DOHH2 (cell line): ENCODE data around the gene SYNE1.

Source experiments
- EZH2phosphoT487 ChIP-seq: fragments of 200-600 bp; sonication (generic); IDR thresholded peaks from 2 replicates; pipeline ENCODE4 v1.6.1; 2017; ENCODE audit warnings: borderline replicate concordance, mild to moderate bottlenecking, antibody characterized with exemption, low read length, moderate library complexity, mixed read lengths
- TF ChIP-seq, protein P1 (sequence below): fragments of 200-600 bp; sonication (generic); IDR thresholded peaks from one replicate; pipeline ENCODE4 v1.5.1; 2014; ENCODE audit warnings: antibody characterized with exemption, mild to moderate bottlenecking, low read depth, low read length; ENCODE audit not compliant: poor library complexity, severe bottlenecking

DNA sequence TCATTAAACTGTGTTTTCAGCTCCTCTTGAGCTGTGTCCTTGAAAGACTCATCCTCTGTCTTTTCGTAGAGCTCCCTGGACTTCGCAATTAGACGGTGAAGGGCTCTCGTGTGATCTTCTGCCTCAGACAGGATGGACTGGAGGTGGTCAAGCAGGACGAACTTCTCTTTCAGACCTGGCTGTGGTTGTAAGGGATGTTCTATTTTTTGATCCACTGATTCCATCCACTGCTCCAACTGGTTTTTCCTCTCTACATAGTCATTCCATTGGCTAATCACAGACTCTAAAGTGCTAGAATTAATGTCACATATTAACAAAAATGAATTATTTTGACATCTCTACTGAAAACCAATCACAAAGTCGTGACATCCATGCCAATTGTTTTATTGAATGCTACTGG, 250.1 kb downstream of the SYNE1 start:
- TF ChIP-seq EZH2phosphoT487: no peak
- TF ChIP-seq, protein P1, sequence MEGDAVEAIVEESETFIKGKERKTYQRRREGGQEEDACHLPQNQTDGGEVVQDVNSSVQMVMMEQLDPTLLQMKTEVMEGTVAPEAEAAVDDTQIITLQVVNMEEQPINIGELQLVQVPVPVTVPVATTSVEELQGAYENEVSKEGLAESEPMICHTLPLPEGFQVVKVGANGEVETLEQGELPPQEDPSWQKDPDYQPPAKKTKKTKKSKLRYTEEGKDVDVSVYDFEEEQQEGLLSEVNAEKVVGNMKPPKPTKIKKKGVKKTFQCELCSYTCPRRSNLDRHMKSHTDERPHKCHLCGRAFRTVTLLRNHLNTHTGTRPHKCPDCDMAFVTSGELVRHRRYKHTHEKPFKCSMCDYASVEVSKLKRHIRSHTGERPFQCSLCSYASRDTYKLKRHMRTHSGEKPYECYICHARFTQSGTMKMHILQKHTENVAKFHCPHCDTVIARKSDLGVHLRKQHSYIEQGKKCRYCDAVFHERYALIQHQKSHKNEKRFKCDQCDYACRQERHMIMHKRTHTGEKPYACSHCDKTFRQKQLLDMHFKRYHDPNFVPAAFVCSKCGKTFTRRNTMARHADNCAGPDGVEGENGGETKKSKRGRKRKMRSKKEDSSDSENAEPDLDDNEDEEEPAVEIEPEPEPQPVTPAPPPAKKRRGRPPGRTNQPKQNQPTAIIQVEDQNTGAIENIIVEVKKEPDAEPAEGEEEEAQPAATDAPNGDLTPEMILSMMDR: no peak
